KOPT-K1 (cell line): ENCODE results near the gene TRIP11.

Source experiments
- H3K27ac ChIP-seq: fragments of 200-600 bp; sonication (generic); 2 replicates; pipeline ENCODE4 v1.5.1; 2016; ENCODE audit warnings: antibody characterized with exemption, mild to moderate bottlenecking, low read depth, low read length; ENCODE audit not compliant: poor library complexity, severe bottlenecking
- H3K36me3 ChIP-seq: fragments of 200-600 bp; sonication (generic); 2 replicates; pipeline ENCODE4 v1.5.1; 2017; ENCODE audit warnings: antibody characterized with exemption, mild to moderate bottlenecking, low read length, moderate library complexity; ENCODE audit not compliant: insufficient read depth
- H3K9me3 ChIP-seq: fragments of 200-600 bp; sonication (generic); 2 replicates; pipeline ENCODE4 v1.5.1; 2017; ENCODE audit warnings: antibody characterized with exemption, low read length, mild to moderate bottlenecking; ENCODE audit not compliant: insufficient read depth, poor library complexity, severe bottlenecking

Gene TRIP11

DNA sequence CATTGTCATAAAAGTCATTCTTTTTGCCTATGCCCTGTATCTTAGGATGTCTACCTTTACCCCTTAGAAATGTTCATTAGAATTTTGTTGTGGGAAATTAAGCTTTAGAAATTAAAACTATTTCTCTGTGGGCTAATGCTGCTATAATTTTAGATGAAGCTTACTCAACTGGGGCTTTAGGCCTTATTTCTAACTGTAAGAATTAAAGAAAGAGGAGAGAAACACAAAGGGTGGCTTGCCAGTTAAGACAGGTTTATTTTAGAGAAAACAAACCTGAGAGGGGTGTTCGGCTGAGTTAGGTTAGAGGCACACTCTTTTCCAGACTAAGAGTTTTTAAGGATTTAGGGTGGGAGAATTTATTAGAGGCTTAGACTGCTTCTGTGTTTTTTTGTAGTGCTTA is 6.4 kb downstream of the TRIP11 start:
- no peaks in the 10 kb centered on the region for H3K9me3 ChIP-seq
- no peak overlapping the region for H3K27ac ChIP-seq
- peaks cover 39% of the 10 kb centered on the region for H3K36me3 ChIP-seq

DNA sequence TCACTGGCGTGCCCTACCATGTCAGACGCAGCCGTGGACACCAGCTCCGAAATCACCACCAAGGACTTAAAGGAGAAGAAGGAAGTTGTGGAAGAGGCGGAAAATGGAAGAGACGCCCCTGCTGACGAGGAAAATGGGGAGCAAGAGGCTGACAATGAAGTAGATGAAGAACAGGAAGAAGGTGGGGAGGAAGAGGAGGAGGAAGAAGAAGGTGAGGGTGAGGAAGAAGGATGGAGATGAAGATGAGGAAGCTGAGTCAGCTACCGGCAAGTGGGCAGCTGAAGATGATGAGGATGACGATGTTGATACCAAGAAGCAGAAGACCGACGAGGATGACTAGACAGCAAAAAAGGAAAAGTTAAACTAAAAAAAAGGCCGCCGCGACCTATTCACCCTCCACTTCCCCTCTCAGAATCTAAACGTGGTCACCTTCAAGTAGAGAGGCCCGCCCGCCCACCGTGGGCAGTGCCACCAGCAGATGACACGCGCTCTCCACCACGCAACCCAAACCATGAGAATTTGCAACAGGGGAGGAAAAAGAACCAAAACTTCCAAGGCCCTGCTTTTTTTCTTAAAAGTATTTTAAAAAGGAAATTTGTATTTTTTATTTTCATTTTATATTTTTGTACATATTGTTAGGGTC is 13.2 kb downstream of the TRIP11 start:
- peaks cover 70% of the 10 kb centered on the region for H3K36me3 ChIP-seq

DNA sequence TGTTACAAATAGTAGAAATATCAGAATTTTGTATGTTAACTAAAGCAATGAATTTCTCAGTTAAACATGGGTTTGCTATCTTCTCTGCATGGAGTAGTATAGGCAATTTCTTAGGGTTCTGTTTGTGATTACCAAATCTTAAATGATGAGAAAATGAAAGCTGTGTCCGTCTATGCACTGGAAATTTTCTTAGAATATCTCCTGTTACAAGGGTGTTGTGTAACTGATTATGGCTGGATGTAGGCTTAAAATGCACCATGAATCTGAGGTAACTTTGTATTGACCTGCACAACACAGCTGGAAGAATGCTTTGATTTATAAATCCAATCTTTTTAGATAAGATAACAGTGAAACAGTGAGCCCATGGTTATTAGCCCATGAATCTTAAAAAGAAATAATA is 17.8 kb downstream of the TRIP11 start:
- Histone ChIP-seq H3K27ac (no peak overlapping the region), H3K9me3 (no peaks in the 10 kb centered on the region), H3K36me3 (peaks cover 67% of the 10 kb centered on the region)

More for the DNA sequence above, 13.2 kb downstream of the TRIP11 start:
- no peaks in the 10 kb centered on the region for H3K9me3 ChIP-seq
- H3K27ac ChIP-seq: no peak overlapping the region

DNA sequence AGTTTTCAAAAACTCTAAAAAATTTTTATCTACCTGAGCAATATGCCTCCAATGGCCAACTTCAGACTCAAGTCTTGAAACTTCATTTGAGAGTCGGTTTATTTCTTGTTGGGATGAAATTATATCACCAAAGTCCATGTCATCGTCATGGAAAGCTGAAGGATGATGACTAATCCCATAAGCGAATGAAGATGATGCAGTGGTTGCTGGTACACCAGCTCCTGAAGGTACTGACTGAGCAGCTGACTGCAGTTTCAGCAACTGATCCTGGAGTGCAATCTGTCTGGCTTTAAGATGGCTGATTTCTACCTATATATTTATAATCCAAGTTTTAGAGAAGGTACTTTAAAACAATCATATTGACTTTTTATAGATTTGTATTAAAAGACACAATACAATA is 18.3 kb downstream of the TRIP11 start:
- Histone ChIP-seq H3K36me3 (peaks cover 69% of the 10 kb centered on the region), H3K9me3 (no peaks in the 10 kb centered on the region), H3K27ac (no peak overlapping the region)

DNA sequence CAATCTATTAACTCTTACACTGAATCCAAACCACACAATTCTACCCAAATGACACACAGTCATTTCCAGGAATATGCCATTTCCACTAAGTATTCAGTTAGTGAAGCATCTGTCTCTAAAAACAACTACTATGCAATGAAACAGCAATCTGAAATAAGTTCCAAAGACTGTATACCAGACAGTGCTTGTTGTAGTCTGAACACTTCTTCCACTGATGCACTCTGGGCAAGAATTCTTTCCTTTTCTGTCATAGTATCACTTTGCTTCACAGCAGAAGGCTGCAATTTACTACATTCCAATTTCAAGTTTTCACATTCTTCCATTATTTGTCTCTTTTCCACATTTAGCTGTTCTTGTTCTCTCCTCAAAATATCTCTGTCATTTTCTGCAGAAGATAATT is 25.8 kb downstream of the TRIP11 start:
- Histone ChIP-seq H3K36me3 (peaks cover 88% of the 10 kb centered on the region), H3K27ac (no peak overlapping the region), H3K9me3 (no peaks in the 10 kb centered on the region)

DNA sequence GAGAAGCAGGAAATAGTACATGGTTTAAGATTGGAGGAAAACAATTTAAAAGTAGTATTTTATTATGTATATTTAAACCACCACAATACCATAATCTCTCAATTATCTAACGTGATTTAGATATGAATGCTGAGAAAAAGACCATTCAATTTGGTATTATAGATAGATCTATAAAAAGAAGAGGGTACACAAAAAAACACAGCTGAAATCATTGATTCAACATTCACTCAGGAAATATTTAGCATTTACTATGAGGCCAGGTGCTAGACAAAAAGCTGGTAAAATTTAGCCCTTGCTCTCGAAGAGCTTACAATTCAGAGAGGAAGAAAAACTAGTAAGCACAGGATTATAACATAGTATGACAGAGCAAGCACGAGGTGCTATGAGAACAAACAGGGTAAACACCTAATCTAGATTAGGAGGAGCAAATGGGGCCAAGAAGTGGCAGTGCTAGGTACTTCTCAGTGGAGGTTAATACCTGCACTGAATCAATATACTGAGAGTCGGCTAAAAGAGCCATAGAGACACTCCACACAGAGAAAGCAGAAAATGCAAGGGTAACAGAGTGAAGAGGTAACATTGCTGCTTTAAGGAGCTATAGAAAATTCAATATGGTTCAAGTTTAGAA is 27.6 kb downstream of the TRIP11 start:
- H3K9me3 ChIP-seq: no peaks in the 10 kb centered on the region
- H3K27ac ChIP-seq: no peak overlapping the region
- H3K36me3 ChIP-seq: peaks cover 94% of the 10 kb centered on the region

- Histone ChIP-seq H3K27ac (no peak overlapping the region), H3K36me3 (peaks cover 93% of the 10 kb centered on the region)
Measured at GRCh38 chr14:92010644-92011043, 29.2 kb downstream of the TRIP11 start.

GRCh38 chr14:92009604-92010003 is 30.3 kb downstream of the TRIP11 start:
- Histone ChIP-seq H3K9me3 (no peaks in the 10 kb centered on the region), H3K36me3 (peaks cover 93% of the 10 kb centered on the region), H3K27ac (no peak overlapping the region)

More at GRCh38 chr14:92010644-92011043, 29.2 kb downstream of the TRIP11 start:
- H3K9me3 ChIP-seq: no peaks in the 10 kb centered on the region

GRCh38 chr14:92005019-92005418 is 34.8 kb downstream of the TRIP11 start:
- Histone ChIP-seq H3K27ac (no peak overlapping the region), H3K9me3 (no peaks in the 10 kb centered on the region), H3K36me3 (peaks cover 62% of the 10 kb centered on the region)

- peaks cover 64% of the 10 kb centered on the region for H3K36me3 ChIP-seq
Measured at GRCh38 chr14:92004062-92004461, 35.8 kb downstream of the TRIP11 start.

GRCh38 chr14:91998667-91999570 is 40.9 kb downstream of the TRIP11 start:
- Histone ChIP-seq H3K27ac (no peak overlapping the region), H3K36me3 (peaks cover 59% of the 10 kb centered on the region), H3K9me3 (no peaks in the 10 kb centered on the region)

More at GRCh38 chr14:92004062-92004461, 35.8 kb downstream of the TRIP11 start:
- no peak overlapping the region for H3K27ac ChIP-seq
- H3K9me3 ChIP-seq: no peaks in the 10 kb centered on the region

DNA sequence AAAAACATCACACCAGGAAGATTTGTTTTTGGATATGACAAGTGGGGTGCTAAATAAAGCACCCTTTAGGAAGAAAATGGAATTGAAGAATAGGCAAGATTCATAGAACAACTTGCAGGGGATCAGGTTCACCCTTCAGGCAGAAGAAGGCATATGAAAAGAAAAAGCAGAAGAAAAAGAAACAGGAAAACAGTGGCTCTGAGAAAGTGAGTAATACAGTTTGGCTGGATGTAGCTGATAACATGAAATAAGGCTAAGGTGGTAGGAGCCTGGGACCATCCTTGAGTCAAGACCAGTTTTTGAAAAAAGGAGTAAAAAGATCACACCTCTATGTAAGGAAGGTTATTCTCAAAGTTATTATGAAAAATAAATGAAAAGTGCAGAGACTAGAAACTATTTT is 42.4 kb downstream of the TRIP11 start:
- no peak overlapping the region for H3K27ac ChIP-seq
- peaks cover 64% of the 10 kb centered on the region for H3K36me3 ChIP-seq

DNA sequence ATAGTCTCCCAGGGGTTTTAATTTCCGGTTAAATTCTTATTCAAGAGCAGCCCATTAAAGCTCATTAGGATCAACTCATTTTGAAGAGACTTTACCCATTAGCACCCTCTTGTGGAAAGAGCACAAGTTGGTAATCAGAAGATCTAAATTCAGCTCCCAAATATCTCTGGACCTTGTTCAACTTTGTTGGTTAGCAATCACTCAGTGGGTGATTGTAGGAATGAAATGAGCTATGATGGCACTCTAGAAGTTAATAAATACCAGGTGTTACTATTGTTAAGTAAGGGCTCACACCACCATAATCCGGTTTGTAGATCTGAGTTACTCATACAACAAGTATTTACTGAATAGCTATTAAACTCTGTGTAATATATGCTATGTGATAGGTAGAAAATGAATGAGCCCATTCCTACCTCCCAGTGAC is 42.9 kb downstream of the TRIP11 start:
- Histone ChIP-seq H3K27ac (no peak overlapping the region), H3K36me3 (peaks cover 69% of the 10 kb centered on the region), H3K9me3 (no peaks in the 10 kb centered on the region)

More for the DNA sequence above, 42.4 kb downstream of the TRIP11 start:
- no peaks in the 10 kb centered on the region for H3K9me3 ChIP-seq

GRCh38 chr14:91987192-91987591 is 52.7 kb downstream of the TRIP11 start:
- H3K9me3 ChIP-seq: no peaks in the 10 kb centered on the region
- peaks cover 94% of the 10 kb centered on the region for H3K36me3 ChIP-seq
- no peak overlapping the region for H3K27ac ChIP-seq
